Duodenal mucosa (tissue), 2 donors: ENCODE results near the gene PMEL.

ENCODE experiments used
- H3K27ac ChIP-seq: one replicate; pipeline ENCODE4 v1.7.0; 2013; ENCODE audit warnings: low read depth, low read length
- H3K27me3 ChIP-seq, 2 donors: one replicate each; pipeline ENCODE4 v1.7.0; 2013; ENCODE audit warnings: low read length in 2 of 2, control low read depth in 1 of 2; ENCODE audit not compliant: insufficient read depth in 2 of 2, control insufficient read depth in 1 of 2
- H3K36me3 ChIP-seq, 2 donors: one replicate each; pipeline ENCODE4 v1.7.0; 2013; ENCODE audit warnings: low read length in 2 of 2, control low read depth in 1 of 2; ENCODE audit not compliant: insufficient read depth in 2 of 2, control insufficient read depth in 1 of 2
- H3K4me1 ChIP-seq, 2 donors: one replicate each; pipeline ENCODE4 v1.7.0; 2013; ENCODE audit warnings: low read length in 2 of 2, control low read depth in 1 of 2; ENCODE audit not compliant: insufficient read depth in 2 of 2, control insufficient read depth in 1 of 2
- H3K4me3 ChIP-seq, 2 donors: one replicate each; pipeline ENCODE4 v1.7.0; 2013; ENCODE audit warnings: low read length in 2 of 2, low read depth in 1 of 2
- H3K9ac ChIP-seq, 2 donors: one replicate each; pipeline ENCODE4 v1.7.0; 2013; ENCODE audit warnings: low read length in 2 of 2, low read depth in 1 of 2
- H3K9me3 ChIP-seq, 2 donors: one replicate each; pipeline ENCODE4 v1.7.0; 2013; ENCODE audit warnings: low read length in 2 of 2, control low read depth in 1 of 2; ENCODE audit not compliant: control insufficient read depth in 1 of 2

PMEL gene

GRCh38 chr12:55933799-55934742 is 31.8 kb downstream of the PMEL start:
- Histone ChIP-seq H3K4me3 (peak overlapping the region; percentile 13 to 84), H3K9me3 (no peaks in the 10 kb centered on the region), H3K4me1 (peaks cover 42 to 48% of the 10 kb centered on the region in 2 donors), H3K36me3 (peaks cover 13 to 29% of the 10 kb centered on the region in 2 donors), H3K9ac (peak overlapping the region; percentile 12 to 23), H3K27ac (peak overlapping the region; percentile 28), H3K27me3 (no peaks in the 10 kb centered on the region)

DNA sequence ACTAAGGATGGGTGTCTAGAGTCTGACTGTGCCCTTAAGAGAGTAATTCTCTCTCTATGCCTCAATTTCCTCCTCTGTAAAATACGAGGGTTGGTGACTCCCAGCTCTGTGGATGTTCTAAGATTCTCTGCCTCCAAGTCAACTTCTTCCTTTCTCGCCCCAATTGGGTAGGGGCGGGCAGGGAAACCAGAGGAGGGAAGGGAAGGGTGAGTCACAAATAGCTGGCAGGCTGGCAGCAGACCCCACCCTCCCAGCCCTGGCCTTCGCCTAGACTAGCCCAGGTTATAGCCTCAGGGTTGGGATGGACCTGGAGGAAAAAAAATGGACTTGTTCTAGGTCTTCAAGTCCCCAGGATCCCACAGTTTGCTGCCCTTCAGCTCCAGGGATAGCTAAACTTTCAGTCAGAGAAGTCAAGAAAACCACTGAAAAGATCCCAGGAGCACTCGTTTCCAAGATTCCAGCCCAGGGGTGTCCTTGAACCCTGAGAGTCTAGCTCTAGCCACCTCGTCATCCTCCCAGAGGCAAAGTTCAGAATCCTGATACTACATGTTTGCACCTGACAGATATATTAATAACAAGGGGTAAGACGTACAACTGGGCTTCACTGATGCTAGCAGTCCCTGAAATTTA is 32.6 kb downstream of the PMEL start:
- Histone ChIP-seq H3K9me3 (no peaks in the 10 kb centered on the region), H3K27ac (peak overlapping the region; percentile 88), H3K27me3 (no peaks in the 10 kb centered on the region), H3K4me1 (peaks cover 43 to 53% of the 10 kb centered on the region in 2 donors), H3K4me3 (peak overlapping the region; percentile 84 to 88), H3K36me3 (peaks cover 6 to 23% of the 10 kb centered on the region in 2 donors), H3K9ac (peak overlapping the region; percentile 88 to 98)

GRCh38 chr12:55932551-55932910 is 33.3 kb downstream of the PMEL start:
- peaks cover 43 to 53% of the 10 kb centered on the region in 2 donors for H3K4me1 ChIP-seq
- H3K27ac ChIP-seq, result peak overlapping the region; percentile 88
- peak overlapping the region; percentile 84 to 88 for H3K4me3 ChIP-seq
- peaks cover 5 to 17% of the 10 kb centered on the region in 2 donors for H3K36me3 ChIP-seq
- no peaks in the 10 kb centered on the region for H3K9me3 ChIP-seq
- no peaks in the 10 kb centered on the region for H3K27me3 ChIP-seq
- peak overlapping the region; percentile 88 to 98 for H3K9ac ChIP-seq

GRCh38 chr12:55931780-55932550 is 33.9 kb downstream of the PMEL start:
- H3K36me3 ChIP-seq, result peaks cover 1 to 11% of the 10 kb centered on the region in 2 donors
- H3K4me3 ChIP-seq, result peak overlapping the region; percentile 84 to 88
- H3K27ac ChIP-seq, result peak overlapping the region; percentile 88
- H3K9ac ChIP-seq, result peak overlapping the region; percentile 88 to 98
- H3K4me1 ChIP-seq, result peaks cover 43 to 53% of the 10 kb centered on the region in 2 donors
- no peaks in the 10 kb centered on the region for H3K9me3 ChIP-seq
- no peaks in the 10 kb centered on the region for H3K27me3 ChIP-seq

- Histone ChIP-seq H3K9me3 (no peaks in the 10 kb centered on the region), H3K36me3 (peaks cover 0 to 5% of the 10 kb centered on the region in 2 donors), H3K27me3 (no peaks in the 10 kb centered on the region), H3K4me3 (peak overlapping the region; percentile 84 to 88), H3K4me1 (peaks cover 45 to 55% of the 10 kb centered on the region in 2 donors), H3K27ac (peak overlapping the region; percentile 88), H3K9ac (peak overlapping the region; percentile 84 to 98)
Measured at GRCh38 chr12:55931317-55931779, 34.5 kb downstream of the PMEL start.

DNA sequence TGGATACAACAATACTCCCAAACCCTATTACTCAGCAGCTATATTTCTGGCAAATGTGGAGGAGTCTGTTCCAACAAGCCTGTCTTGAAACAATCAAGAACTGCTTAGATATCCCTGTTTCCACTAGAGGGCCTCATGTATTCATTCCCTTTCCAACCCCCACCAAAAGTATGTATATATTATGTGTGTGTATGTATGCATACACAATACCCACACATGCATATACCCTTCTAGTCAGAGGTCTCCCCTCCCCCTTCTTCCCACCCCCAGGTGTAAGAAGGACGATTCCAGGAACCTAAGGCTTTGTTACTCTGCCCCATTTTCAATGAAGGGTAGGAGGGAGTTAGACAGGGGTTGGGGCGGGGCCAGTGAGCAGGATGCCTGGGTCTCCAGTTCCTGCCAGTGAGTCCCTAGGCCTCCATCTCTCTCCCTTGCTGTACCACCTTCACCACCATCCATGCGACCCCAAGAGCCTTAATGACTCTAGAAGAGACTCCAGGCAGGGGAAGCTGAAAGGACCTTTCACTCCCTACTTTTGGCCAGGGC is 35.0 kb downstream of the PMEL start, which contains the start of gene DGKA:
TSS of gene DGKA (plus strand) at position 392 of the 546 bp plus-strand sequence. CDS start 5,342 bp downstream, outside the sequence.
- H3K4me1 ChIP-seq, result peaks cover 50 to 60% of the 10 kb centered on the region in 2 donors

GRCh38 chr12:55929306-55929791 is 36.5 kb downstream of the PMEL start:
- Histone ChIP-seq H3K36me3 (peaks cover 0 to 8% of the 10 kb centered on the region in 2 donors), H3K9ac (peak overlapping the region; percentile 47 to 55), H3K27ac (peak overlapping the region; percentile 46), H3K27me3 (no peaks in the 10 kb centered on the region), H3K9me3 (no peaks in the 10 kb centered on the region), H3K4me1 (peaks cover 50 to 54% of the 10 kb centered on the region in 2 donors), H3K4me3 (peak overlapping the region; percentile 30 to 37)

More for the DNA sequence above, 35.0 kb downstream of the PMEL start, which contains the start of gene DGKA:
- no peaks in the 10 kb centered on the region for H3K27me3 ChIP-seq
- H3K9me3 ChIP-seq, result no peaks in the 10 kb centered on the region
- H3K9ac ChIP-seq, result peak within 1 kb of the TSS; percentile 88 to 98
- peak within 1 kb of the TSS; percentile 84 to 88 for H3K4me3 ChIP-seq
- H3K27ac ChIP-seq, result peak within 1 kb of the TSS; percentile 88
- no peaks in the 10 kb centered on the region for H3K36me3 ChIP-seq

DNA sequence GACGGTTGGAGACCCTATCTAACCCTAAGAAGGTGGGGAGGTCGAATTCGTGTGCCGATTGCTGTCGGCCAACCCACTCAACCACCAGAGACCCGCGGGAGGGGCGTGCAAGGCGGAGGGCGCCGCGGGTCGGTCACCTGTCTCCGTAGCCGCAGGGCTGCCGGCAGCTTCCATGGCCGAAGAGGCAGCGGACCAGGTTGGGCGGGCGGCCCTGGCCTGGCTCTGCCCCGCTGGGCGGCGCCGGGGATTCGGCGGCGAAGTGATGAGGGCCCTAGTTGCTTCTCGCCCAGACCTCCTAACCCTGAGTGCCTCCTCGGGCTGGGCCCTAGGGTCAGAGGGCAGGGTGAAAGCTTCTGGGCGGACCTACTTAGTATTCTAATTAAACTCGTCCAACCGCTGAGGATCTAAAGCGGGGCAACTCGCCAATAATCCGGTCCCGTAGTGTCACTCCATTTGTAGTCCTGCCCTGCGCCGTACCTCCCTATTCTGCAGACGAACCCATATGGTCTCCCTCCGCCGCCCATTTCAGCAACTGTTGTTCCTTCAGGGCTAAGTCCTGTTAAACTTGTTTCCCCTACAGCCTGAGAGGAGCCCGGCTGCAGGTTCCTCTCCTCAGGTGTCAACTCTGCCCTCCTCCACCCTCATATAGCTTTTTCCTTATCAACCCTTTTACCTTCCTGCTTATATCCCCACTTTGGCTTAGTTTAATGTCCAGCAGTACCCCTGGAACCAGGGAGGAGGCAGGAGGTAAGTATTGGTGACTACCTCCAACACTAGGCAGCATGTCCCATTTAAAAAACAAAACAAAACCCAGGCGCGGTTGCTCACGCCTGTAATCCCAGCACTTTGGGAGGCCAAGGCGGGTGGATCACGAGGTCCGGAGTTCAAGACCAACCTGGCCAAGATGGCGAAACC is 38.0 kb downstream of the PMEL start, which contains the start of gene PYM1:
TSS of gene PYM1 (minus strand) at position 307 of the 915 bp plus-strand sequence. CDS start at position 174, 133 bp downstream.
- Histone ChIP-seq H3K9ac (peak within 1 kb of the TSS; percentile 98 to 100), H3K36me3 (peaks cover 0 to 11% of the 10 kb centered on the region in 2 donors), H3K4me1 (peaks cover 37 to 40% of the 10 kb centered on the region in 2 donors), H3K27me3 (no peaks in the 10 kb centered on the region), H3K9me3 (no peaks in the 10 kb centered on the region), H3K27ac (peak within 1 kb of the TSS; percentile 98), H3K4me3 (peak within 1 kb of the TSS; percentile 93 to 100)
